HEK293T (cell line): ENCODE data around the gene UNCX.

Experiments used
- CTBP1 ChIP-seq: fragments of 450-650 bp; IDR thresholded peaks from 2 replicates; pipeline ENCODE4 v1.6.1; 2016; ENCODE audit warnings: borderline replicate concordance
- FOXA1 ChIP-seq: fragments of 450-650 bp; IDR thresholded peaks from 2 replicates; pipeline ENCODE4 v1.6.1; 2016; ENCODE audit warnings: mild to moderate bottlenecking
- HDGF ChIP-seq: fragments of 450-650 bp; IDR thresholded peaks from 2 replicates; pipeline ENCODE4 v1.6.1; 2017; ENCODE audit warnings: antibody characterized with exemption, borderline replicate concordance
- NFRKB ChIP-seq: fragments of 450-650 bp; IDR thresholded peaks from 2 replicates; pipeline ENCODE4 v1.6.1; 2016; ENCODE audit warnings: mild to moderate bottlenecking, moderate library complexity
- SUZ12 ChIP-seq: fragments of 450-650 bp; IDR thresholded peaks from 2 replicates; pipeline ENCODE4 v1.6.1; 2016; ENCODE audit warnings: mild to moderate bottlenecking
- TARDBP ChIP-seq: fragments of 450-650 bp; IDR thresholded peaks from 2 replicates; pipeline ENCODE4 v1.6.1; 2016

GRCh38 chr7:1256621-1257020 lies 23.9 kb downstream of the UNCX start:
- no peak for TF ChIP-seq FOXA1
- TF ChIP-seq SUZ12: no peak
- TF ChIP-seq NFRKB: no peak
- no peak for TF ChIP-seq HDGF
- no peak for TF ChIP-seq CTBP1
- no peak for TF ChIP-seq TARDBP
